Liver (tissue), 9 donors: ENCODE results near the gene TNK1. TPM values are rescaled to one million over a fixed set of nuclear protein-coding genes. Genes with fewer than 3 reads are reported as not detected.
"Not testable (repeated sequence)": the region's sequence is repeated elsewhere in the genome, so short reads cannot be mapped to it uniquely, and the experiment has no call there.

ENCODE experiments used
- DNase-seq: peaks from one replicate; pipeline ENCODE4 v3.0.0-alpha.2; 2017; ENCODE audit warnings: low spot score
- H3K27ac ChIP-seq, 2 donors: one replicate each; pipeline ENCODE4 v1.7.0; 2013; ENCODE audit warnings: inconsistent platforms in 2 of 2, low read length in 2 of 2, control low read depth in 1 of 2, low read depth in 1 of 2, mild to moderate bottlenecking in 1 of 2
- H3K27me3 ChIP-seq, 4 donors: one replicate each; pipeline versions ENCODE4 v1.6.1 to v1.7.0; 2013; ENCODE audit warnings: low read length in 3 of 4, inconsistent platforms in 1 of 4, mild to moderate bottlenecking in 1 of 4, moderate library complexity in 1 of 4; ENCODE audit not compliant: control insufficient read depth in 4 of 4, insufficient read depth in 4 of 4
- H3K36me3 ChIP-seq, 4 donors: one replicate each; pipeline versions ENCODE4 v1.6.1 to v1.7.0; 2013; ENCODE audit warnings: low read length in 3 of 4, mild to moderate bottlenecking in 3 of 4, low read depth in 1 of 4, moderate library complexity in 1 of 4; ENCODE audit not compliant: control insufficient read depth in 4 of 4, insufficient read depth in 3 of 4
- H3K4me1 ChIP-seq, 4 donors: one replicate each; pipeline versions ENCODE4 v1.6.1 to v1.7.0; 2013; ENCODE audit warnings: low read length in 3 of 4, mild to moderate bottlenecking in 3 of 4, moderate library complexity in 1 of 4; ENCODE audit not compliant: control insufficient read depth in 4 of 4, insufficient read depth in 4 of 4
- H3K4me3 ChIP-seq, 3 donors: one replicate each; pipeline versions ENCODE4 v1.6.1 to v1.7.0; 2013; ENCODE audit warnings: low read length in 3 of 3, control low read depth in 1 of 3, low read depth in 1 of 3, mild to moderate bottlenecking in 1 of 3
- H3K9ac ChIP-seq, 2 donors: one replicate each; pipeline ENCODE4 v1.7.0; 2013; ENCODE audit warnings: low read length in 2 of 2, mild to moderate bottlenecking in 2 of 2, moderate library complexity in 2 of 2, control low read depth in 1 of 2, low read depth in 1 of 2
- H3K9me3 ChIP-seq, 4 donors: one replicate each; pipeline versions ENCODE4 v1.6.1 to v1.7.0; 2013; ENCODE audit warnings: low read length in 3 of 4; ENCODE audit not compliant: control insufficient read depth in 4 of 4
- FOXA2 ChIP-seq: IDR thresholded peaks from 2 replicates; pipeline ENCODE4 v1.6.1; 2016; ENCODE audit warnings: antibody characterized with exemption
- GABPA ChIP-seq, 2 donors: IDR thresholded peaks in 1 of 2; conservative IDR thresholded peaks in 1 of 2; 2 replicates each; pipeline ENCODE4 v1.6.1; 2016; ENCODE audit warnings: antibody characterized with exemption in 2 of 2, mild to moderate bottlenecking in 1 of 2, moderate library complexity in 1 of 2
- HNF4A ChIP-seq, 2 donors: conservative IDR thresholded peaks; 2 replicates each; pipeline ENCODE4 v1.6.1; 2016; ENCODE audit warnings: antibody characterized with exemption in 2 of 2, mild to moderate bottlenecking in 2 of 2
- HNF4G ChIP-seq: IDR thresholded peaks from 2 replicates; pipeline ENCODE4 v1.6.1; 2016; ENCODE audit warnings: antibody characterized with exemption
- JUND ChIP-seq, 2 donors: IDR thresholded peaks; 2 replicates each; pipeline ENCODE4 v1.6.1; 2016; ENCODE audit warnings: antibody characterized with exemption in 2 of 2
- NR2F2 ChIP-seq: IDR thresholded peaks from 2 replicates; pipeline ENCODE4 v1.6.1; 2016; ENCODE audit warnings: antibody characterized with exemption
- RAD21 ChIP-seq, 2 donors: IDR thresholded peaks; 2 replicates each; pipeline ENCODE4 v1.6.1; 2016; ENCODE audit warnings: antibody characterized with exemption in 2 of 2, mild to moderate bottlenecking in 2 of 2
- RXRA ChIP-seq, 2 donors: IDR thresholded peaks; 2 replicates each; pipeline ENCODE4 v1.6.1; 2017 to 2018; ENCODE audit warnings: antibody characterized with exemption in 2 of 2, mild to moderate bottlenecking in 1 of 2
- SP1 ChIP-seq: IDR thresholded peaks from 2 replicates; pipeline ENCODE4 v1.6.1; 2018; ENCODE audit warnings: antibody characterized with exemption, mild to moderate bottlenecking
- TAF1 ChIP-seq: conservative IDR thresholded peaks from 2 replicates; pipeline ENCODE4 v1.6.1; 2016; ENCODE audit warnings: antibody characterized with exemption, mild to moderate bottlenecking
- YY1 ChIP-seq: IDR thresholded peaks from 2 replicates; pipeline ENCODE4 v1.6.1; 2016; ENCODE audit warnings: antibody characterized with exemption, mild to moderate bottlenecking
- WGBS: extraction: QIAGEN DNeasy Blood & Tissue Kit; methylation state at CpG from one replicate; pipeline ENCODE4 v1.1.7; 2013; 5-methylcytosine and 5-hydroxymethylcytosine counted together
- polyA plus RNA-seq, 2 donors: library from polyadenylated mRNA; stranded (reverse) in 1 of 2; unstranded in 1 of 2; fragments of 200-250 nt in 1 of 2; fragments of >200 nt in 1 of 2; fragmentation: Nextera tagmentation in 1 of 2; extraction: Ambion mirVana in 1 of 2; gene quantifications; one replicate each; pipeline versions ENCODE4 v1.2.1 to v1.2.3, GENCODE V29; 2013 to 2015
- total RNA-seq, 2 donors: library from RNA; depleted of rRNA; stranded (reverse); fragments of >200 nt; gene quantifications; one replicate each; pipeline ENCODE4 v1.2.3, GENCODE V29; 2014
- TF ChIP-seq, protein P1 (sequence below): IDR thresholded peaks from 2 replicates; pipeline ENCODE4 v1.6.1; 2016; ENCODE audit warnings: antibody characterized with exemption
- TF ChIP-seq, protein P2 (sequence below): fragments of 150-350 bp; IDR thresholded peaks from 2 replicates; pipeline ENCODE4 v1.5.1; 2017; ENCODE audit warnings: improper control_type of control experiment, low read depth, low read length; ENCODE audit not compliant: missing input control
- TF ChIP-seq, protein P3 (sequence below): IDR thresholded peaks from 2 replicates; pipeline ENCODE4 v1.6.1; 2016; ENCODE audit warnings: antibody characterized with exemption
- TF ChIP-seq, protein P4 (sequence below): IDR thresholded peaks from 2 replicates; pipeline ENCODE4 v1.6.1; 2016; ENCODE audit warnings: antibody characterized with exemption, mild to moderate bottlenecking
- TF ChIP-seq, protein P5 (sequence below): IDR thresholded peaks from 2 replicates; pipeline ENCODE4 v1.6.1; 2016; ENCODE audit warnings: antibody characterized with exemption
- donor health status: healthy.
- donor health status: healthy.
- donor health status: healthy.
- donor health status: healthy.
- donor health status: healthy.

Gene TNK1
- total and polyA plus RNA-seq, 4 donors, result 0.05 to 3.5 (median 2.5) TPM

DNA sequence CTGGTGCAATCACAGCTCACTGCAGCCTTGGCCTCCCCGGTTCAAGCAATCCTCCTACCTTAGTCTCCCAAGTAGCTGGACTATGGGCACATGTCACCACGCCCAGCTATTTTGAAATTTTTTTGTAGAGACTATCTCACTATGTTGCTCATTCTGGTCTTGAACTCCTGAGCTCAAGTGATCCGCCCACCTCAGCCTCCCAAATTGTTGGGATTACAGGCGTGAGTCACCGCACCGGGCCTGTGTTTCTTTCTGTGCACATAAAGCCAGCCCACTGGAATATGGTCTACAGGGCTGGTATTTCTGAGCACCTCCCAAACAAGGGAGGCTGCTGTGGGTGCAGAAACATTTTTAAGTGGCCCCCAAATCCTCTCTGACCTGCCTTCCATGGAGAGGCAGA is 17.6 kb upstream of the TNK1 start:
- WGBS, result 97% methylated on average over 6 of the region's 6 CpGs
- Histone ChIP-seq H3K4me1 (no peaks in the 10 kb centered on the region), H3K4me3 (no peak overlapping the region), H3K9me3 (no peaks in the 10 kb centered on the region), H3K36me3 (no peaks in the 10 kb centered on the region), H3K9ac (no peak overlapping the region), H3K27me3 (no peaks in the 10 kb centered on the region), H3K27ac (no peak overlapping the region)
- DNase-seq, result no peak
- TF ChIP-seq JUND (IDR thresholded peaks at IDR 0.05), result no peak
- no peak for TF ChIP-seq RXRA (IDR thresholded peaks at IDR 0.05)
- TF ChIP-seq, protein P1, sequence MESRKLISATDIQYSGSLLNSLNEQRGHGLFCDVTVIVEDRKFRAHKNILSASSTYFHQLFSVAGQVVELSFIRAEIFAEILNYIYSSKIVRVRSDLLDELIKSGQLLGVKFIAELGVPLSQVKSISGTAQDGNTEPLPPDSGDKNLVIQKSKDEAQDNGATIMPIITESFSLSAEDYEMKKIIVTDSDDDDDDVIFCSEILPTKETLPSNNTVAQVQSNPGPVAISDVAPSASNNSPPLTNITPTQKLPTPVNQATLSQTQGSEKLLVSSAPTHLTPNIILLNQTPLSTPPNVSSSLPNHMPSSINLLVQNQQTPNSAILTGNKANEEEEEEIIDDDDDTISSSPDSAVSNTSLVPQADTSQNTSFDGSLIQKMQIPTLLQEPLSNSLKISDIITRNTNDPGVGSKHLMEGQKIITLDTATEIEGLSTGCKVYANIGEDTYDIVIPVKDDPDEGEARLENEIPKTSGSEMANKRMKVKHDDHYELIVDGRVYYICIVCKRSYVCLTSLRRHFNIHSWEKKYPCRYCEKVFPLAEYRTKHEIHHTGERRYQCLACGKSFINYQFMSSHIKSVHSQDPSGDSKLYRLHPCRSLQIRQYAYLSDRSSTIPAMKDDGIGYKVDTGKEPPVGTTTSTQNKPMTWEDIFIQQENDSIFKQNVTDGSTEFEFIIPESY, result no peak
- TF ChIP-seq HNF4A (conservative IDR thresholded peaks at IDR 0.05), result no peak

DNA sequence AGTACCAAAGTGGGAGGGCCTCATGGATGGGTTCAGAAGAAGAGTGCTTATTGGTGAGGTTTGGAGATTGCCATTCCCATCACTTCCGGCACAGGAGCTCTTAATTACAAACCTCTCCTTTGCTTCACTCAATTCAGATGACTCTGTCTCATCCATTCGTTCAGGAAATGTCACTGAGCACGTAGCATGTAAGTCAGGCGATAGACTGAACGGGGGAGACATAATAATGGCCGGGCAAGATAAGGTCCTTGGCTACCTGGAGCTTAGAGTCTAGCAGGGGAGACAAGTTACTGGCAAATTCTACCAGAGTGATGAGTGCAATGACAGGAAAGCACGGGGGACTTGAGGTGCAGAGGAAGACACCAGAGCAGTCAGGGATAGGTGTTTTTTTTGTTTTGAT is 14.9 kb upstream of the TNK1 start:
- not testable (repeated sequence) for DNase-seq, H3K27me3 ChIP-seq, H3K4me3 ChIP-seq, H3K9me3 ChIP-seq, H3K27ac ChIP-seq, H3K9ac ChIP-seq, H3K36me3 ChIP-seq, H3K4me1 ChIP-seq
- WGBS, result 94% methylated on average over 6 of the region's 7 CpGs

DNA sequence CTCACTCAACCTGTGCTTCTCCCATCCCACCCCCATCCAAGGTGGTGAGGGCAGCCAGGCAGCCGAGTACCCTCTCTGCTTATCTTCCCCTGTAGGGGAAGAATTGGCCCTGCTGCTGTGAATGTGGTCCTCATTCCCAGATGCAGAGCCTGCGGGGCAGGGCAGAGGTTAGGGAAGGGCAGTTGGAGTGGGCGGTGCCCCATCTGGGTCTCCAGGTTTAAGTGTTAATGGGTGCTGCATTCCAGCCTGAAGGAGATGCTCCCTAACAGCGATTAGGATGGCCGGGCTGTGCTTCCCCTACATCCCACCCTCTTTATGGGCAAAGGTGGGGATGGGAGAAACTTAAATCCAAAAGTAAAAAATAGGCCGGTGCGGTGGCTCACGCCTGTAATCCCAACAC is 13.8 kb upstream of the TNK1 start:
- Histone ChIP-seq H3K27me3 (no peaks in the 10 kb centered on the region), H3K9ac (no peak overlapping the region), H3K27ac (no peak overlapping the region), H3K36me3 (no peaks in the 10 kb centered on the region), H3K4me1 (no peaks in the 10 kb centered on the region), H3K4me3 (no peak overlapping the region), H3K9me3 (no peaks in the 10 kb centered on the region)
- TF ChIP-seq, protein P2, sequence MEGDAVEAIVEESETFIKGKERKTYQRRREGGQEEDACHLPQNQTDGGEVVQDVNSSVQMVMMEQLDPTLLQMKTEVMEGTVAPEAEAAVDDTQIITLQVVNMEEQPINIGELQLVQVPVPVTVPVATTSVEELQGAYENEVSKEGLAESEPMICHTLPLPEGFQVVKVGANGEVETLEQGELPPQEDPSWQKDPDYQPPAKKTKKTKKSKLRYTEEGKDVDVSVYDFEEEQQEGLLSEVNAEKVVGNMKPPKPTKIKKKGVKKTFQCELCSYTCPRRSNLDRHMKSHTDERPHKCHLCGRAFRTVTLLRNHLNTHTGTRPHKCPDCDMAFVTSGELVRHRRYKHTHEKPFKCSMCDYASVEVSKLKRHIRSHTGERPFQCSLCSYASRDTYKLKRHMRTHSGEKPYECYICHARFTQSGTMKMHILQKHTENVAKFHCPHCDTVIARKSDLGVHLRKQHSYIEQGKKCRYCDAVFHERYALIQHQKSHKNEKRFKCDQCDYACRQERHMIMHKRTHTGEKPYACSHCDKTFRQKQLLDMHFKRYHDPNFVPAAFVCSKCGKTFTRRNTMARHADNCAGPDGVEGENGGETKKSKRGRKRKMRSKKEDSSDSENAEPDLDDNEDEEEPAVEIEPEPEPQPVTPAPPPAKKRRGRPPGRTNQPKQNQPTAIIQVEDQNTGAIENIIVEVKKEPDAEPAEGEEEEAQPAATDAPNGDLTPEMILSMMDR, result no peak
- no peak for TF ChIP-seq NR2F2
- TF ChIP-seq, protein P3, sequence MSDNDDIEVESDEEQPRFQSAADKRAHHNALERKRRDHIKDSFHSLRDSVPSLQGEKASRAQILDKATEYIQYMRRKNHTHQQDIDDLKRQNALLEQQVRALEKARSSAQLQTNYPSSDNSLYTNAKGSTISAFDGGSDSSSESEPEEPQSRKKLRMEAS, result no peak
- TF ChIP-seq TAF1, result no peak
- TF ChIP-seq FOXA2, result no peak
- no peak for TF ChIP-seq JUND (IDR thresholded peaks at IDR 0.05)
- TF ChIP-seq, protein P4, sequence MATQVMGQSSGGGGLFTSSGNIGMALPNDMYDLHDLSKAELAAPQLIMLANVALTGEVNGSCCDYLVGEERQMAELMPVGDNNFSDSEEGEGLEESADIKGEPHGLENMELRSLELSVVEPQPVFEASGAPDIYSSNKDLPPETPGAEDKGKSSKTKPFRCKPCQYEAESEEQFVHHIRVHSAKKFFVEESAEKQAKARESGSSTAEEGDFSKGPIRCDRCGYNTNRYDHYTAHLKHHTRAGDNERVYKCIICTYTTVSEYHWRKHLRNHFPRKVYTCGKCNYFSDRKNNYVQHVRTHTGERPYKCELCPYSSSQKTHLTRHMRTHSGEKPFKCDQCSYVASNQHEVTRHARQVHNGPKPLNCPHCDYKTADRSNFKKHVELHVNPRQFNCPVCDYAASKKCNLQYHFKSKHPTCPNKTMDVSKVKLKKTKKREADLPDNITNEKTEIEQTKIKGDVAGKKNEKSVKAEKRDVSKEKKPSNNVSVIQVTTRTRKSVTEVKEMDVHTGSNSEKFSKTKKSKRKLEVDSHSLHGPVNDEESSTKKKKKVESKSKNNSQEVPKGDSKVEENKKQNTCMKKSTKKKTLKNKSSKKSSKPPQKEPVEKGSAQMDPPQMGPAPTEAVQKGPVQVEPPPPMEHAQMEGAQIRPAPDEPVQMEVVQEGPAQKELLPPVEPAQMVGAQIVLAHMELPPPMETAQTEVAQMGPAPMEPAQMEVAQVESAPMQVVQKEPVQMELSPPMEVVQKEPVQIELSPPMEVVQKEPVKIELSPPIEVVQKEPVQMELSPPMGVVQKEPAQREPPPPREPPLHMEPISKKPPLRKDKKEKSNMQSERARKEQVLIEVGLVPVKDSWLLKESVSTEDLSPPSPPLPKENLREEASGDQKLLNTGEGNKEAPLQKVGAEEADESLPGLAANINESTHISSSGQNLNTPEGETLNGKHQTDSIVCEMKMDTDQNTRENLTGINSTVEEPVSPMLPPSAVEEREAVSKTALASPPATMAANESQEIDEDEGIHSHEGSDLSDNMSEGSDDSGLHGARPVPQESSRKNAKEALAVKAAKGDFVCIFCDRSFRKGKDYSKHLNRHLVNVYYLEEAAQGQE, result no peak
- TF ChIP-seq SP1, result no peak
- TF ChIP-seq, protein P5, sequence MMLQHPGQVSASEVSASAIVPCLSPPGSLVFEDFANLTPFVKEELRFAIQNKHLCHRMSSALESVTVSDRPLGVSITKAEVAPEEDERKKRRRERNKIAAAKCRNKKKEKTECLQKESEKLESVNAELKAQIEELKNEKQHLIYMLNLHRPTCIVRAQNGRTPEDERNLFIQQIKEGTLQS, result no peak
- no peak for TF ChIP-seq RXRA (IDR thresholded peaks at IDR 0.05)
- TF ChIP-seq HNF4G, result no peak
- no peak for TF ChIP-seq YY1
- no peak for TF ChIP-seq GABPA (IDR thresholded peaks at IDR 0.05 in 1 of 2, conservative IDR thresholded peaks at IDR 0.05 in 1 of 2)
- TF ChIP-seq, protein P1, result no peak
- no peak for TF ChIP-seq RAD21 (IDR thresholded peaks at IDR 0.05)
- 83% methylated on average over 8 of the region's 8 CpGs for WGBS
- no peak for DNase-seq
